GM21447 (cell line): ENCODE measurements around the gene GNAS-AS1.

ENCODE experiments used
- ATAC-seq: cut with Tn5 transposase; IDR thresholded peaks from one replicate; pipeline ENCODE4 v1.9.1; 2021; ENCODE audit not compliant: unreplicated experiment

GNAS-AS1 gene

DNA sequence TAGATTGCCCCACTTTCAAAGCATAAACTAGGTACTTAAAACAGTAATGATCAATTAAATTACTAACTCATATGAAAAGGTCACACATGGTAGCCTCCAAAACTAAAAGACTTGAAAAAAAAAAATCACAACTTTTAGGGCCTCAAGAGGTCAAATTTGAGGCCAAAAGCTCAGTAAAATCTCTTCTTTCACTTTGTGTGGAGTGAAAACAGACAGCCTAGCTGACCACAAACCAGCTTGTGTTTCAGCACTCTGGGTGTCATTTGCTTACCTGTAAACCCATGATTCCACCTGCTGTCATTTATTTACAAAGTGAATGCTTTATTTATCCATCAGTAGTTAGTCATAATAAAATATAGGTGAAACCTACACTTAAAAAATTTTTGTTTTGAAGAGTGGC is 35.8 kb upstream of the GNAS-AS1 start:
- ATAC-seq: peak; percentile 25

DNA sequence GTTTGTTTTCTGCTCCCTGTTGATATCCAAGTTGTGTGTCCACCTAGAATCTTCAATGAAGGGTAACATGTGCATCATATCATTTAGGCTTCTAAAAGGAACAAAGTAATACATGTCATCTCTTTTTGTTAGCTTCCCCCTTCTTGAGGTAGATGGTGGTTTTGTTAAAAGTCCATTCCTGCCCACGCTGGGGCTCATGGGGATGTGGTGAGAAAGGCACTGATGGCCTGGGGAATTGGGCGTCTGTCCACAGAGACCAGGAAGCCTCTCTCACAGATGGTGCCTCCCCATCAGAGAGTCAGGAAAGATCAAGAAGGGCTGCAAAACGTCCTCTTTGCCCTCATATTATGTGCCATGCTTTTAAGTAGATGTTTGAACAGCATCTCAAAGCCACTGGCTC is 34.3 kb upstream of the GNAS-AS1 start:
- ATAC-seq: no peak

DNA sequence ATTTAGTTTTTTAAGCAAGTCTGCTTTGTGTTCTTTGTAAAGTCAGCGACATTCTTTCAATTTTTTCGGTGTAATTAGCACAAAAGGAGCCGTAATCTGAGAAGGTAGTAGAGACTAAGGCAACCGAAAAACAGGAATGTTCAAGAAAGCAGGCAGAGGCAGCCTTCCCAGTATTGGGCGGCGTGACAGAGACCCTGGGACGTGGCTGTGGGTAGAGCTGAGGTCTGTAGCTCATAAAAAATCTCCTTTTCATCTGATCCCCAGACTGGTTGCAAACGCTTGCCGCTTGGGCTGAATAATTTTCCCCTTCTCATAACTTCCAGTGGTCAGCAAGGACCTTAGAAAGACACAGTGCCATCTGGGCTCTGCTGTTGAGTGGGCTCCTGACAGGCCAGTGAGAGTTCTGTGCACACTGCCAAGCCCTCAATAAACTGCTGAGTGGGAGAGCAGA is 32.6 kb upstream of the GNAS-AS1 start:
- no peak for ATAC-seq

DNA sequence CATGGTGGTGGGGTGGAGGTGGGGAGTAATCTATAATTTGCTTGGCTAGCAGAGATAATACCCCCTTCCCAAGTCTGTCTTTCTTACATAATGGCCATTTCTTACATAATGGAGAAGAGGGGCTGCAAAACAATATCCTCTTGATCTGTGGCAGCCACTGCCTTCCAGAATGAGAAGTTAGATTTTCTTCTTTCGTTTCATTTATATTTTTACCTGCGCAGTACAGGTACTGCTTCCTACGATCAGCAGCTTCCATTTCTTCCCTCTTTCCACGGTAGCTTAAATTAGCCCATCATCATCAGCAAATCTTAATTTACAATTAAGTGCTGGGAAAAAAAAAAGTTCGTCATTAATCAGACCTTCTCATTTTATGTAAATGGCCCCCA is 32.0 kb upstream of the GNAS-AS1 start:
- no peak for ATAC-seq

DNA sequence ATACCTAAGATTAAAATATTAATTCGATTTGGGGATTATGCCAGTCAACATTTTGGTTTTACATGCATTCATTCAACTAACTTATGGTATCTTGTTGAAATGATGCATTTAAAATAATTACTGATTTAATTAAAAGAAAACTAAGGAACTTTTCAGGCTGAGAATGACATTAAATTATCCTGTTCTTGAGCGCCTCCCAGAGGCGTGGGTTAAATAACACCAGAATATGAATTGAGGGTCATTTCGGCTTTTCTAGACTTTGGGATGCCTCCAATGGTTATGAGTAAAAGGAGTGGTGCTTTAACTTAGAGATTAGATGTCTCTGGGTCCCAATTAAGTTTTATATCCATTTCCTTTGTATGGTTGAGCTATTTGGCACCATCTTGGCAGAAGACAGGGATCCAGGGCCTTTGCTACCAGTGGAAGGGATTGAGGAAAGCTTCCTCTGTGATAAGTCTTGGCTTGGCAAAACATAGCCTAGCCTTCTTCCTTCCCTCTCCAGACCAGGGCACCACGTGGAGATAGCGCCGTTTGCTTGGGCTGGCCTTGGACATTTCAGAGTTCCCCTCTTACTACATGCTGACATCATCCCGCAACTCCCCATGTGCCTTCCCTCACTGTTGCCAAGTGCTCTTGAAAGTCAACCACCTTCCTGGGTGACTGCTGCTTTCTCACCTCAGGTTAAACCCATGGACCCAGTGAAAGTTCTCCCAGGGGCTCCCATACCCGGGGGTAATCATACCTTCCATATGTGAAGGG is 30.5 kb upstream of the GNAS-AS1 start:
- ATAC-seq: no peak

DNA sequence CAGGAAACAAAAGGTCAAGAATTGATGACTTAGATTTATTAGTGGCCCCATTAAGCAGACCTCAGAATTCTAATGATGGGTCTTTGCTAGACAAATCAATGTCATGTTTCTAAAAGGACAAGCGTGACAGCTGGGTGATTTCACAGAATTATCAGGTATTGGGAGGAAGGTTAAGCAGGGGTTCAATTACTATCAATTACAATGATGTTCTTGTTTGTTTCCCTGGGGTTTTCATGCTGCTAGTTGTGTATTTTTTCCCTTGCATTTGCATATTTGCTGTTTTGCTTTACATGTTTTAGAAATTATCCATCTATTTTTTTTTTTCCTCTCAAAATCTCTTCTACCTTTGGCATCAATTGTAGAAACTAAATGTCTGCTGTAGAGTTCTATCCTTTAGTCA is 29.7 kb upstream of the GNAS-AS1 start:
- ATAC-seq: no peak

DNA sequence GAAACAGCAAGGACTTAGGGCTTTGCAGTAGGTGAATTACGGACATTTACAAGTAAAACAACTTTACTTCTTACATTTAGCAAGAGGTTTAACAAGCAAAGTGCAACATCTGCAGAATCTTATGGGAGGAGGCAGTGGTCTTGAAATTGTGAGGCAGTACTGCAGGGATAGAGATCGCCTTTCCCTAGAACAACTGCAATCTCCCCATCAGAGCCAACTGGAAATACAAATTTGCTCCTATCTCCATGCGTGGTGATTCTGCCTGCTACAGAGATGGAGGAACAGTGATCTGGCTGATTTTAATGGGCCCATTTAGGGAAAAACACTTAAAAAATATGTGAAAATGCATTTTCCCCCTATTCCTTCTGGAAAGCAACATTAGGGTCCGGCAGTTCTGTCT is 27.7 kb upstream of the GNAS-AS1 start:
- no peak for ATAC-seq

DNA sequence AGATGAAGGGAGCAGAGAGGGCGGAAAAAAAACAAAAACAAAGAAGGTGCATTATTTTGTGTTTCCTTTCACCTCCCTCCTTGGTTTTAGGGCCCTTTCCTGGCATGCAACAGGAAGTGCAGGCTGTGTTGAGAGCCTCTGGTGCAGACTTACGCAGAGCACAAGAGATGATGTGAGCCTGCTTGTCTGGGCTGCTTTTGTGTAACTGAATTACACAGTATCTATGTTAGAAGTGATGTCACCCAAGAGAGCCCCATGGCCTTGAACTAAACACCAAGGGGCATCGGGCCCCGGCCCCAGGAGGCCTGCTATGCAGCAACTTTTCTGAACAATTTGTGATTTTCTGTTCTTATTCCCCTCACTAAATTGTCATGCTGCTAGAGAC is 27.3 kb upstream of the GNAS-AS1 start:
- ATAC-seq: no peak

DNA sequence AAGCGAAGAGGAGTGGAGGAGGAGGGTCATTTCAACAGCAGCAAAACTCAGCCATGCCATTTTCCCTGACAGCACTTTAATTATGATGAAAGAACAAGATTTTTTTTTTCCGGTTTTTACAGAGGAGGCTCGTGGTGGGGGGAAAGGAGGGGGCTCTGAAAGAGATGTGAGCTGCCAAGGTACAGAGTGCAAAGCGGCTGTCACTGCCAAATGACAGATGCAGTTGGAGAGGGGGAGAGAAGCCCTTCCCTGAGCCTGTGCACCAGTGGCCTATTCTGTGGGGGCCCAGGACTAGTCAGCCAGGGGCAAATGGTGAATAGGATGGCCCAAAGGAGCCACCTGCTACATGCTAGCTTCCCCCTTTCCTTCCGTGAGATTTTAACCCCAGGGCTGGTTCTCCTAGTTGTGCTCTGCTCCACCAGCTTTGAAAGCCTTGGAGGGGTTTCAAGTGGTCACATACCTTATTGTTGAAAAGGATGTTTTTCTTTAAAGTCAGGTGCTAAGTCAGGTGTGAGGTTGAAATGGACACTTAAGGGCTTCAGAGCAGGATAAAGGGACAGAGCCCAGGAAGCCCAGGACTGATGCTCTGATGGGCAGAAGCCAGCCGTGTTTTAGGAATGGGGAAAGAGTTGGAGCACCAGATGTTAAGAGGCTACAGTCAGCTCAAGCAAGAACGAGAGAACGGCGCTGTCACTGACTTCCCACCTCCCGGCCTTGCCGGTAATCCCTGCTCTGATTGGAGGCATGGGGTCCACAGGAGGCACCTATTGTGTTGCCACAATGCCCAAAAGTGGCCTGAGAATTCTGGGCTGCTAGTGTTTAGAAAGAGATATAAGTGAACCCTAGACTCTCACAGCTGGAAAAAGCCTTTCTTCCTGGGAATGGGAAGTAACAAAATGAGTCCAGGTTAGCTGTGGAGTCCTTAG is 26.6 kb upstream of the GNAS-AS1 start:
- no peak for ATAC-seq

DNA sequence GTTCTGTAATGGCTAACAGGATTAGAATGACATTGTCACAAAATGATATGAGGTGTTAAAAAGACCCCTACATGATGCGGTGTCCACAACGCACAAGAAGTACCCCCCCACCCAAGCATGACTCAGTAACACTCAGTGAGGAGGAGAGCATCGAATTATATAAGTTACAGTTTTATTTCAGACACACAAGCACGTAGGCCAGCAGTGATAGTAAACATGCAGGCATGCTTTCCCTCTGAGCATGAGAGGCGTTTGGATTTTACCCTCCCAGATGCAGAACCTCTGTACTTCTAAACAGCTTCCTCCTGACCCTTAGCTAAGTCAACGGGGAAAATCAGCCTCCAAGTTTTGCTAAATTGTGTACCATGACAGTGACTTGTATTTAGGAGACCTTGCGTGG is 25.7 kb upstream of the GNAS-AS1 start:
- no peak for ATAC-seq

DNA sequence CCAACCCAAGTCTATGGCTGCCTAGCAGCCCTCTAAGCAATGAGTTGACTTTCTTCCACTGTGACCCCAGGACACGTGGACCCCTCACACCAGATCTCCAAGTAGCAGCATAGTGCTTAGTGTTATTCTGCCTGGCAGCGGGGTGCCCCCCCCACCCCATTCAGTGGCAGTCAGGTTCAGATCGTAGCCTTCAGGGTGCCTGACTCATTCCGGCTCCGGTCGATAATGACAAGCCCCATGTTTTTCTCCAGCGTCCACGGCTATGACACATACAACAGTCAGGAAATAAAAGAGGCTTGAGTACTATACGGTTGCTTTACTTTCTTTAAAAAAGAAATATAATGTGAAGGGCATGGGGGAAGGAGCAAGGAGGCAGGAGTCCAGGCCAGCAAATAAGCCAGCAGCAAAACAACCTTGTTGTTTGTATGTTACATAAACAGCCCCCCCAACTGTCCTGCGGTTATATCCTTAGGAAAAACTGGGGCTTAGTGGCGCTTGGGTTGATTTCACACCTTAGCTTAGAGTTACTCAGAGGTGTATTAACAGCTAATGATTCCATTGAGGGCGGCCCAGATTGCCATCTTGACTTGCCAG is 24.9 kb upstream of the GNAS-AS1 start:
- ATAC-seq: no peak

DNA sequence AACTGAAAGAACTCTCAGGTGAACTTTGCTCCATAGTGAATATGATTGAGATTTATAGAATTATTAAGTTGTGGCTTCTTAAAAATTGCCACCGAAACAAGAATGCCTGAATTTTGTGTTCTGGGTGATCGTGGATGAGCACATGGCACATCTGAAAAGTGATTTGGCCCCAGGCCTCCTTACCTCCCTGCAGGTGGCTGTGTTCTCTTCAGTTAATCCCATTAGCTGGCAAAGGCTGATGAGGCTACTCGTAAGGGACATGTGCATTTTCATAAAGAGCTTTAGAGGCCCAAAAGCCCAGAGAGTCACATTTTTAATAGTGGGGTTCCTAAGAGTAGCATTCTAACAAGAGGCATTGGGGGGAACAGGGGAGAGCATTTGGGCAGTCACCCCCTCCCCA is 24.4 kb upstream of the GNAS-AS1 start:
- no peak for ATAC-seq

DNA sequence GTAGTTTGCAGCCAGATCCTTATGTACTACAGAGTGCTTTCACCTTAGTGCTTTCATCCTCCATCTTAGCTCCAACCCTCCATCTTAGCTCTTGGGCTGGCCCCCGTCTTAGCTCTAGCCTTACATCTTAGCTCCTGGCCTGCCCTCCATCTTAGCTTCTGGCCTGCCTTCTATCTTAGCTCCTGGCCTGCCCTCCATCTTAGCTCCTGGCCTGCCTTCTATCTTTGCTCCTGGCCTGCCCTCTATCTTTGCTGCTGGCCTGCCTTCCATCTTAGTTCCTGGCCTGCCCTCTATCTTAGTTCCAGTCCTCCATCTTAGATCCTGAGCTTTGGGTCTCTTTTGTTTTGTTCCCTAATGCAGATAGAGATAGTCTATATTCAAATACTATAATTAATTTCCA is 23.8 kb upstream of the GNAS-AS1 start:
- ATAC-seq: no peak

DNA sequence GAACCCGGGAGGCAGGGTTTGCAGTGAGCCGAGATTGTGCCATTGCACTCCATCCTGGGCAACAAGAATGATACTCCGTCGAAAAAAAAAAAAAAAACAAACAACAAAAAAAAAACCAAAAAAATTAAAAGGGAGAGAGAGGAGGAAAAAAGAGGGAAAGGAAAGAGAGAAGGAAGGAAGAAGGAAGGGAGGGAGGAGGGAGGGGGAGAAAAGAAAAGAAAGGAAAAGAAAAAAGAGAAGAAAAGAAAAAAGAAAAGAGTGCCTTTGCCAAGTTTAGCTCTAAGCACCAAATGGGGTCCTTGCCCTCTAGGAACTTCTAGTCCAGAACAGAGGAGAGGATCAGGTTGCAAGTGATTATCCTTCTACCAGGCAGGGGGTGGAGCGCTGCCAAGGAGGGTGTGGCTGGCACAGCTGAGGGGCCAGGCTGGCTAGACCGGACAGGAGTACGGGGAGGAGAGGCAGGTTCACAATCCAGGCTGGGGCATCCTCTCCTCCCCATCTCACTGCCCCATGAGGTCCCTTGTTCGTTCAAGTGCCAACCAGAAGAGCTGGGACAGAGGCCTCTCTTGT is 20.9 kb upstream of the GNAS-AS1 start:
- ATAC-seq: no peak

DNA sequence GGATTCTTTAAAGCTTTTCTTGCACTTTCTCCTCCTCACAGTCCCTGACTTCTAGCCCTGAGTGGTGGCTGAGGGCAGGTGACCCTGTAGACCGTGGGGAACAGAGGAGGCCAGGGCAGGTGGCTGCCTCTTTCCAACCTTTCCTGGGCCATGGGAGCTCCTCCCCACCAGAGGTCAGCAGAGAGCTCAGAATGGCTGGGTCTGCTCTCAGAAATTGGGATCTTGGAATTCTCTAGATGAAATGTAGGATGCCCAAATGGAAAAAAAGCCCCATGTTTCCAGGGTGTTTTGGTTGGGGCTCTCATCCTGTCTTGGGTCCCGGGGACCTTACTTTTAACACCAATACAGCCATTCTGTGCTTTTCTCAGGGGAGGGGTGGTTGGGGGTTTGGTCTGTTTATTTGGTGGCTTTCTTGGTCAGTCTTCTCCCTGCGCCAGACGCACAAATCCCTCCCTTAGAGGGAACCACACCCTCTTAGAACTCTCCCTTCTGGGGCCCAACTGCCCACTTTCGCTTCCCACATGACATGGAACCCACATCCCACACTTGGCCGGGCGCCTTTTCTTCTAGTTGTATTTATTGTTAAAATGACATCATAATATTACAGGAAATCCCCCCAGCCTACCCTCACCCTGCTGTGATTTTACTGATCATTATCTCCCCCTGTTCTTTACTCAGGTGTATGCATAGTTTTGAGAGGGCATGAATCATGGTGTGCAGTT is 19.8 kb upstream of the GNAS-AS1 start:
- no peak for ATAC-seq

DNA sequence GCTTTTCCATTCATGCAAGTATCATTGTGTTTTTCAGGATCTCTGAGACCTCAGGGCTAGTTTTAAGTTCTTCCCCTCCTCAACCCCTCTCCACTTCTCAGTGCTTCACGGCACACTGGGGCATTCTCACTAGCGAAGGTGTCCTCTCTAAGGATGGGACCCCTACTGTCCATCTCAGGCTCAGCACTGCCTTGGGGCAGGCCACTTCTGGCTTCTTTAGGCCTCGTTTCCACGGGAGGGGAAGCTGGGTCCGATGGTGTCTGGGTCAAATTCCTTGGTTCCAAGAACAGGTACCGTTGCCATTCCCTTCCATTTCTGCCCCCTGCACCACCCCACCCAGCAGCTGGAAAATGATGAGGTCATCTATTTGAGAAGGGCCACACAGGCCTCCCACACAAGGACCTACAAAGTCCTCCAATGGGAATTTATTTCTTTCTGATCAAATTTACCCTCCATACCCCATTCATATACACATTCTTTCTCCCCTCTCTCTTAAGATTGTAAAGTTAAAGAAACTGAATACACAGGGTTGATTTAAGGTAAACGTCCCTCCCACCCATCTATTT is 19.0 kb upstream of the GNAS-AS1 start:
- ATAC-seq: no peak

DNA sequence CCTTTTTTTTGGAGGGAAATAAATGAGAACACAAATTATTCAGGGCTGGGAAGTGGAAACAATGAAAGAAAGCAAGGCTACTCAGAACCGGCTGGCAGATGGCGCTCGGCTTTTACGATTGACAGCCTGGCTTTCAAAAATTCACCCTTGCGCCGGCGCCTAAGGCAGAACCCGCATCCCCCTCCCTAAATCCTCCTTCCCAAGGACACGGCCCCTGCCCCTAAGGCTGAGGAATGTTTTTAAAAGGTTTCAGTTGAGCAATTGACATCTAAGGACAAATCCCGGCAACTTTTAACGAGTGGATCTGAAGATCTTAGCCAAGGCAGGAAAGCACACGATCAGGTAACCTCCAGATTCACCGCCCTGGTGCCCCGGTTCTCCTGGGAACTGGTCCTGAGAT is 18.1 kb upstream of the GNAS-AS1 start:
- ATAC-seq: no peak

DNA sequence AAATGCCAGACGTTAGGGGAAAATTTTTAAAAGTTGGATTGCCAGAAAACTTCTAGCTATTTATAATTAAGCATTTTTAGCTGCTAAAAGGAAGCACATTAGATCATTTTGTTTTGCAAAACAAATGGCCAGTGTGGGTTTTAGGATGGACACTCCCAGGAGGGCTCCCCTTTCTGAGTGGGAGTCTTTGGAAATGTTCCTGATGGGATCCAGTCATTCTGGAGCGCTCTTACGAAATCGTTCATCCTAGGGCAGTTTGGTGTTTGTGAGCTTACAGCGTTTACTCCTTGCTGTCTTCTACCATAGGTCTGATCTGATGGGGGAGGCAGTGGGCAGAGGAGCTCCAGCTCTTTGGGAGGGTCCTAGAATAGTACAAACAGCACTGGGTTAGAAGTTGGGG is 16.5 kb upstream of the GNAS-AS1 start:
- ATAC-seq: no peak

DNA sequence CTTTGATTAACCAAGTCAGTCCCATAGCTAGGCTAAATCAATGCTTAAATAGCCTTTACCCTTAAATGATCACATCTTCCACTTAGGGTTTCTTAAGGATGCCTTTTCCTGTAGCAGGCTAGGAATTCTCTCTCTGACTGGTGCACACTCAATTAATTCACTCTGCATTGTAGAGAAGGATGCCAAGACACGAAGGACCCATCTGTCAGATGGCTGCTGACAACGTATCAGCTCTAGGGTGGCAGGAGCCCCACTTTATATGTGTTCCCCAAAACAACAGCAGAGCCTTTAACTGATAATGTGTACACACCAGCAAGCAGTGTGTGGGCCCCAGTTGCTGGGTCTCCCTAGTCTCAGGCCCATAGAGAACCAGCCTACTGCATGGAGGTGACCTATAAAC is 15.1 kb upstream of the GNAS-AS1 start:
- ATAC-seq: no peak

DNA sequence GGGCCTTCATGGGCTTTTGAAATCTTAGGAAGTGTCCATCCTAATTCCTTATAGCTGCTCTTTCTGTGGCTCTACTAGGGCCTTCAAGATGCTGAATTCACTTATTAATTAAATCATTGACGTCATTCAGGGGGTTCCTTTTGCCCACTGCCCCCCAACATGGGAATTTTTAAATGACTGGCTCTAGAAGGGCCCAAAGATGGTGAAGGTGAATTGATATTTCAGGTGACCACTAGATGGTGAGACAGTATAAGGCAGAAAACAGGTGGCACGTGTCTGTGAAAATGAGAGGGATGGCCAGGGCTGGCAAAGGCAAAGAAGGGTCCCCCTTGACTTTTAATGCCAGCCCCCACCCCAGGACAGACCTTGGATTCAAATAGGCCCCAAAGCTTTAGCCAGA is 13.6 kb upstream of the GNAS-AS1 start:
- no peak for ATAC-seq
